ENCODE measurements around the gene PBX4.

GRCh38 chr19:19632661-19633060, 14.2 kb upstream of the PBX4 start:
- TF ChIP-seq, protein P1, sequence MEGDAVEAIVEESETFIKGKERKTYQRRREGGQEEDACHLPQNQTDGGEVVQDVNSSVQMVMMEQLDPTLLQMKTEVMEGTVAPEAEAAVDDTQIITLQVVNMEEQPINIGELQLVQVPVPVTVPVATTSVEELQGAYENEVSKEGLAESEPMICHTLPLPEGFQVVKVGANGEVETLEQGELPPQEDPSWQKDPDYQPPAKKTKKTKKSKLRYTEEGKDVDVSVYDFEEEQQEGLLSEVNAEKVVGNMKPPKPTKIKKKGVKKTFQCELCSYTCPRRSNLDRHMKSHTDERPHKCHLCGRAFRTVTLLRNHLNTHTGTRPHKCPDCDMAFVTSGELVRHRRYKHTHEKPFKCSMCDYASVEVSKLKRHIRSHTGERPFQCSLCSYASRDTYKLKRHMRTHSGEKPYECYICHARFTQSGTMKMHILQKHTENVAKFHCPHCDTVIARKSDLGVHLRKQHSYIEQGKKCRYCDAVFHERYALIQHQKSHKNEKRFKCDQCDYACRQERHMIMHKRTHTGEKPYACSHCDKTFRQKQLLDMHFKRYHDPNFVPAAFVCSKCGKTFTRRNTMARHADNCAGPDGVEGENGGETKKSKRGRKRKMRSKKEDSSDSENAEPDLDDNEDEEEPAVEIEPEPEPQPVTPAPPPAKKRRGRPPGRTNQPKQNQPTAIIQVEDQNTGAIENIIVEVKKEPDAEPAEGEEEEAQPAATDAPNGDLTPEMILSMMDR (IDR thresholded peaks at IDR 0.05; ENCODE audit: insufficient read depth, low read depth, low read length) = no peak
- no peak for TF ChIP-seq EZH2 (IDR thresholded peaks at IDR 0.05; ENCODE audit: insufficient read depth, low read length)

Data from astrocyte (in vitro differentiated cells and primary cell).